Glutamatergic neuron (in vitro differentiated cells): Measurements from ENCODE around the gene FFAR2. TPM values are rescaled to one million over a fixed set of nuclear protein-coding genes. Genes with fewer than 3 reads are reported as not detected.
"Not testable (repeated sequence)": the region's sequence is repeated elsewhere in the genome, so short reads cannot be mapped to it uniquely, and the experiment has no call there.

ENCODE experiments used
- DNase-seq: peaks from one replicate; pipeline ENCODE4 v3.0.0; 2022
- H3K27ac Mint-ChIP-seq: one replicate; pipeline ENCODE4 v1.8.0; 2020; ENCODE audit warnings: mild to moderate bottlenecking, mixed read lengths, inconsistent platforms; ENCODE audit not compliant: unreplicated experiment
- H3K27me3 Mint-ChIP-seq: one replicate; pipeline ENCODE4 v1.8.0; 2020; ENCODE audit warnings: mild to moderate bottlenecking, moderate library complexity, mixed read lengths, inconsistent platforms; ENCODE audit not compliant: unreplicated experiment
- H3K36me3 Mint-ChIP-seq: one replicate; pipeline ENCODE4 v1.8.0; 2020; ENCODE audit warnings: mild to moderate bottlenecking, mixed read lengths, inconsistent platforms; ENCODE audit not compliant: unreplicated experiment
- H3K4me1 Mint-ChIP-seq: one replicate; pipeline ENCODE4 v1.8.0; 2020; ENCODE audit warnings: mild to moderate bottlenecking, low read depth, mixed read lengths, inconsistent platforms; ENCODE audit not compliant: unreplicated experiment
- H3K4me3 Mint-ChIP-seq: one replicate; pipeline ENCODE4 v1.8.0; 2020; ENCODE audit warnings: mild to moderate bottlenecking, mixed read lengths, inconsistent platforms; ENCODE audit not compliant: unreplicated experiment
- H3K9me3 Mint-ChIP-seq: one replicate; pipeline ENCODE4 v1.8.0; 2020; ENCODE audit warnings: mild to moderate bottlenecking, moderate library complexity, mixed read lengths, inconsistent platforms; ENCODE audit not compliant: unreplicated experiment
- total RNA-seq: library from RNA; stranded (reverse); fragmentation: NEBNext Ultra II Directional; extraction: Animal tissue kit (Norgen Biotek cat#: 25700); gene quantifications from one replicate; pipeline ENCODE4 v1.2.1, GENCODE V29; 2021; ENCODE audit not compliant: unreplicated experiment
- TF ChIP-seq, protein P1 (sequence below): fragments of 200-600 bp; sonication (generic); IDR thresholded peaks from one replicate; pipeline ENCODE4 v1.5.0; 2021; ENCODE audit not compliant: partially characterized antibody, unreplicated experiment

Gene FFAR2
- total RNA-seq, 1 donor from 2014 or later: not detected

DNA sequence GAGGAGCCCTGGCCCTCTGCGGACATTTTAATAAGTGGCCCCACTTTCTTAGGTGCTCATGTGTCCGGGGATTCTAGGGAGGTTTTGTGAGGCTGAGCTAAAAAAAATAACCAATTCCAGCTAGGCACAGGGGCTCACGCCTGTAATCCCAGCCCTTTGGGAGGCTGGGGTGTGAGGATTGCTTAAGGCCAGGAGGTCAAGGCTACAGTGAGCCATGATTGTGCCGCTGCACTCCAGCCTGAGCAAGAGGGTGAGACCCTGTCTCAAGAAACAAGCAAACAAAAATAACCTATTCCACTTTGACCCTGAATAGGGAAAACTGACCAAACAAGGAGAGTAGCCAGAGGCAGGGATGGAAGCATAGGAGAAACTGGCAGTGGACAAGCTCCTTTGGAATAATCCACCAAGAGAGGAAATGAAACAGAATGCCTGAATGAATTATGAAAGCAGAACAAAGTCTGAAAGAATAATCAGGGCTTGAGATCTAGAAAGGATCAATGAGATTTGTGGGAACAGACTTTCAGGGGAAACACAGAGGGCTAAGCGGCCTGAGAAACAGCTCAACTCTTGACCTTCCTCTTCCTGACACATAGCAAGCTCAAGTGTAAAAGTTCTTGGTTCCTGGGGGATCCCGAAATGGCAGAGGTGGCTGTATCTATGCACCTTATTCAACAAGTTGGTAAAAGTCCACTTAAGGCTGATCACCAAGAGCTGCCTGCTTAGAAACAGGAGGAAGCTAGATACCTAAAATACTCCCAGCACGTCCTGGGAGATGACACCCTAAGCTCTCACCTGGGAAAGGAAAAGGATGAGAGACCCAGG lies 30.1 kb upstream of the FFAR2 start:
- H3K4me1 Mint-ChIP-seq: no peaks in the 10 kb centered on the region

DNA sequence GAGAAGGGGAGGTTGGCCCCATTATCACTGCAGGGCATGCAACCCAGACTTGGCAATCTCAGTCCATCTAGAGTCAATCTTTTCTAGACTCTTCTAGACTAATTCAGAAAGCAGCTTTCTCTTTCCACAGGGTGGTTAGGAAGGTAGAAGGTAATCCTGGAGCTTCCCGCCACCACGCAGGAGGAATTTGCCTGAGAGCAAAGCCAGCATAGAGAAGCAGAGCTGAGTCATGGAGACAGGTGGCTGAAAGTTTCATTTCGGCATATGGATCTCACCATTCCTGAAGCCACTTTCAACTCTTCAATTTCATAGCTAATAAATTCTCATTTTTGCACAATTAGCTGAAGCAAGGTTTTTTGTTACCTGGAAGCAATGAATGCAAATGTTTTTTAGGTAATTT lies 29.0 kb upstream of the FFAR2 start:
- Mint-ChIP-seq H3K9me3 (peaks cover 2% of the 10 kb centered on the region), H3K4me3 (no peak overlapping the region), H3K4me1 (no peaks in the 10 kb centered on the region), H3K36me3 (no peaks in the 10 kb centered on the region), H3K27me3 (peaks cover 3% of the 10 kb centered on the region), H3K27ac (no peak overlapping the region)
- TF ChIP-seq, protein P1, sequence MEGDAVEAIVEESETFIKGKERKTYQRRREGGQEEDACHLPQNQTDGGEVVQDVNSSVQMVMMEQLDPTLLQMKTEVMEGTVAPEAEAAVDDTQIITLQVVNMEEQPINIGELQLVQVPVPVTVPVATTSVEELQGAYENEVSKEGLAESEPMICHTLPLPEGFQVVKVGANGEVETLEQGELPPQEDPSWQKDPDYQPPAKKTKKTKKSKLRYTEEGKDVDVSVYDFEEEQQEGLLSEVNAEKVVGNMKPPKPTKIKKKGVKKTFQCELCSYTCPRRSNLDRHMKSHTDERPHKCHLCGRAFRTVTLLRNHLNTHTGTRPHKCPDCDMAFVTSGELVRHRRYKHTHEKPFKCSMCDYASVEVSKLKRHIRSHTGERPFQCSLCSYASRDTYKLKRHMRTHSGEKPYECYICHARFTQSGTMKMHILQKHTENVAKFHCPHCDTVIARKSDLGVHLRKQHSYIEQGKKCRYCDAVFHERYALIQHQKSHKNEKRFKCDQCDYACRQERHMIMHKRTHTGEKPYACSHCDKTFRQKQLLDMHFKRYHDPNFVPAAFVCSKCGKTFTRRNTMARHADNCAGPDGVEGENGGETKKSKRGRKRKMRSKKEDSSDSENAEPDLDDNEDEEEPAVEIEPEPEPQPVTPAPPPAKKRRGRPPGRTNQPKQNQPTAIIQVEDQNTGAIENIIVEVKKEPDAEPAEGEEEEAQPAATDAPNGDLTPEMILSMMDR: no peak
- DNase-seq: no peak

More for the DNA sequence above, 30.1 kb upstream of the FFAR2 start:
- no peaks in the 10 kb centered on the region for H3K36me3 Mint-ChIP-seq
- H3K27me3 Mint-ChIP-seq: peaks cover 3% of the 10 kb centered on the region
- H3K4me3 Mint-ChIP-seq: no peak overlapping the region
- TF ChIP-seq, protein P1: no peak
- no peak for DNase-seq
- peaks cover 2% of the 10 kb centered on the region for H3K9me3 Mint-ChIP-seq
- no peak overlapping the region for H3K27ac Mint-ChIP-seq

DNA sequence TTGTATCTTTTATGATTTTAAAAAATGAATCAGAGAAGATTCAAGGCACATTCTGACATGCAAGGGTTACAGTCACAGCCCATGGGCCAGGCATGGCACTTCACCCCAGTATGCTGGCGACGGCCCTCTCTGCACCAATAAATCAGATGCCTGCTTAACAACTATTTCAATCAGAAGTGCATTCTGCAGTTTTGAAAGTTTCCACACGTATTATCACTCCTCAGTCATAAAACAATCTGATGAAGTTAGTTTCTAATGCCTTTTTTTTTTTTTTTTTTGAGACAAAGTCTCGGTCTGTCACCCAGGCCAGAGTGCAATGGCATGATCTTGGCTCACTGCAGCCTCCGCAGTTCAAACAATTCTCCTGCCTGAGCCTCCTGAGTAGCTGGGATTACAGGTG lies 28.3 kb upstream of the FFAR2 start:
- Mint-ChIP-seq H3K36me3 (no peaks in the 10 kb centered on the region), H3K27ac (no peak overlapping the region), H3K27me3 (peaks cover 3% of the 10 kb centered on the region), H3K4me3 (no peak overlapping the region), H3K9me3 (peaks cover 2% of the 10 kb centered on the region), H3K4me1 (no peaks in the 10 kb centered on the region)
- TF ChIP-seq, protein P1: no peak
- DNase-seq: no peak

DNA sequence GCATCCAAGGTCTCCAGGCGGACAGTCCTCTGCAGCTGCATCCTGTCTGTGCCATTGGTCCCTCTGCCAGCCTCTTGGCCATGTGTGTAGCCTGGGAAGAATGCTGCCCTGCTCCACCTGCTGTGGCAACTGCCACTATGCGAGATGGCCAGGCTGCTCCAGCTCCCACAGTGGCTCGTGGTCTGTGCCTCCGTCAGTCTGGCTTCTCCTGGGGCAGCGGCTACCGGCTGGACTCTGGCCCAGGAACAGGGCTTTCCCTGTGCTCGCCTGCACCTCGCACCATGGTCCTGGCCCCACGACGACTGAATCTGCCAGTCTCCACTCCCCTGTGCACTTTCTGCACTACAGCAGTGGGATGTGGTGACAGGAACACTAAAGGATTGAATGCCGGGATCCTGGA lies 26.7 kb upstream of the FFAR2 start:
- Mint-ChIP-seq H3K36me3 (no peaks in the 10 kb centered on the region), H3K4me1 (no peaks in the 10 kb centered on the region), H3K4me3 (no peak overlapping the region), H3K27me3 (peaks cover 3% of the 10 kb centered on the region), H3K27ac (no peak overlapping the region), H3K9me3 (peaks cover 2% of the 10 kb centered on the region)
- TF ChIP-seq, protein P1: no peak
- DNase-seq: no peak

DNA sequence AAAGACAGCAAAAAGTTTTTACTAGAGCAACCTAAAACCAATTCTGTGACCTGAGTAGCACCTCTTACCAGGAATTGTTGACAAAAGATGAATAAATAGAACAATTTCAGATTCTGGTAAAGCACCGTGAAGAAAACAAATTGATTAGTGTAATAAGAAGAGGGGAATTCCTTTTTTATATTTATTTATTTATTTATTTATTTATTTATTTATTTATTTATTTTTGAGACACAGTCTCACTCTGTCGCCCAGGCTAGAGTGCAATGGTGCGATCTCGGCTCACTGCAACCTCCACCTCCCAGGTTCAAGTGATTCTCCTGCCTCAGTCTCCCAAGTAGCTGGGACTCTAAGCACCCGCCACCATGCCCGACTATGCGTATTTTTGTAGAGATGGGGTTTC lies 24.7 kb upstream of the FFAR2 start:
- not testable (repeated sequence) for H3K9me3 Mint-ChIP-seq, H3K4me3 Mint-ChIP-seq, H3K36me3 Mint-ChIP-seq, H3K27ac Mint-ChIP-seq, H3K4me1 Mint-ChIP-seq, H3K27me3 Mint-ChIP-seq, DNase-seq
